ENCODE results near the gene FGR.
A peak's percentile ranks its signal among the peaks of the same experiment; 100 is the strongest.
"Not testable (repeated sequence)": the region's sequence is repeated elsewhere in the genome, so short reads cannot be mapped to it uniquely, and the experiment has no call there.

Gene FGR

GRCh38 chr1:27634985-27635367 is at the start of gene FGR:
Gene FGR, minus strand, starts transcription at chr1:27635185. Its CDS starts 11,269 bp downstream, at chr1:27623916.
- Histone ChIP-seq H2AFZ (ENCODE audit: low read depth) (0 out of 2 replicates have a peak within 1 kb of the TSS, but pooled peaks have one; percentile 6), H3K27me3 (ENCODE audit: insufficient read depth, low read depth) (no peaks in the 10 kb centered on the region), H3K4me2 (no peak within 1 kb of the TSS), H3K79me2 (ENCODE audit: insufficient read depth, low read depth) (no peaks in the 10 kb centered on the region), H3K4me1 (ENCODE audit: low read depth, poor library complexity, severe bottlenecking) (peaks cover 35% of the 10 kb centered on the region), H3K9ac (no peak within 1 kb of the TSS), H3K27ac (no peak within 1 kb of the TSS), H3K4me3 (IDR thresholded peaks at IDR 0.05; ENCODE audit: insufficient read depth, low read depth, low read length) (no peak within 1 kb of the TSS), H4K20me1 (ENCODE audit: insufficient read depth) (no peaks in the 10 kb centered on the region), H3K36me3 (ENCODE audit: insufficient read depth) (no peaks in the 10 kb centered on the region)
- TF ChIP-seq CTCF (conservative IDR thresholded peaks at IDR 0.05; ENCODE audit: low read depth, low read length) = no peak

- Histone ChIP-seq H3K36me3 (ENCODE audit: insufficient read depth) (no peaks in the 10 kb centered on the region), H3K4me1 (ENCODE audit: low read depth, poor library complexity, severe bottlenecking) (peaks cover 2% of the 10 kb centered on the region), H4K20me1 (ENCODE audit: insufficient read depth) (no peaks in the 10 kb centered on the region), H3K4me2 (no peak overlapping the region), H3K9ac (no peak overlapping the region), H3K27ac (no peak overlapping the region), H3K79me2 (ENCODE audit: insufficient read depth, low read depth) (no peaks in the 10 kb centered on the region), H3K27me3 (ENCODE audit: insufficient read depth, low read depth) (no peaks in the 10 kb centered on the region), H3K4me3 (IDR thresholded peaks at IDR 0.05; ENCODE audit: insufficient read depth, low read depth, low read length) (no peak overlapping the region), H2AFZ (ENCODE audit: low read depth) (no peak overlapping the region)
- no peak for TF ChIP-seq CTCF (conservative IDR thresholded peaks at IDR 0.05; ENCODE audit: low read depth, low read length)
Observed at GRCh38 chr1:27684176-27684575, 49.2 kb upstream of the FGR start.

DNA sequence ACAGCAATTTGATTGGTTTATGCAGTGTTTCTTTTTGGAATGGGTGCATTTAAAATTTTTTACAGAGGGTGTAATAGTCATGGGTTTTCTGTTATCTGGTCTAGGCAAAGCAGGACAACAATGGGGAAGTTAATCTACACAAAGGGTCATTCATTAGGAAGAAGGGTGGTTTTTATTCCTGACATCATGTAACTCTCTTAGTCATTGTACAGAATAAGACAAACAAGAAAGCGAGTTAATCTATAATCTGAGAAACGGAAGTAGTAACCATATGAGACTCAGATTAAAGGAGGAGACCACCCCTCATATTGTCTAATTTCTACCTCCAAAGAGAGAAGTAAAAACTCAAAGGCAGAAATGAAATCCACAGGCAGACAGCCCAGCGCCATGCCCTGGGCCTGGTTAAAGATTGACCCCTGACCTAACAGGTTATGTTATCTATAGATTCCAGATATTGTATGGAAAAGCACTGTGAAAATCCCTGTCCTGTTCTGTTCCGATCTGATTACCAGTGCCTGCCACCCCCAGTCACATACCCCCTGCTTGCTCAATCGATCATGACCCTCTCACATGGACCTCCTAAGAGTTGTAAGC is 47.5 kb upstream of the FGR start:
- Histone ChIP-seq H3K36me3 (ENCODE audit: insufficient read depth) (no peaks in the 10 kb centered on the region), H3K27me3 (ENCODE audit: insufficient read depth, low read depth) (no peaks in the 10 kb centered on the region), H3K9ac (no peak overlapping the region), H3K4me1 (ENCODE audit: low read depth, poor library complexity, severe bottlenecking) (no peaks in the 10 kb centered on the region), H3K4me2 (no peak overlapping the region), H3K4me3 (IDR thresholded peaks at IDR 0.05; ENCODE audit: insufficient read depth, low read depth, low read length) (no peak overlapping the region), H3K79me2 (ENCODE audit: insufficient read depth, low read depth) (no peaks in the 10 kb centered on the region), H2AFZ (ENCODE audit: low read depth) (no peak overlapping the region), H3K27ac (no peak overlapping the region), H4K20me1 (ENCODE audit: insufficient read depth) (no peaks in the 10 kb centered on the region)
- no peak for TF ChIP-seq CTCF (conservative IDR thresholded peaks at IDR 0.05; ENCODE audit: low read depth, low read length)

DNA sequence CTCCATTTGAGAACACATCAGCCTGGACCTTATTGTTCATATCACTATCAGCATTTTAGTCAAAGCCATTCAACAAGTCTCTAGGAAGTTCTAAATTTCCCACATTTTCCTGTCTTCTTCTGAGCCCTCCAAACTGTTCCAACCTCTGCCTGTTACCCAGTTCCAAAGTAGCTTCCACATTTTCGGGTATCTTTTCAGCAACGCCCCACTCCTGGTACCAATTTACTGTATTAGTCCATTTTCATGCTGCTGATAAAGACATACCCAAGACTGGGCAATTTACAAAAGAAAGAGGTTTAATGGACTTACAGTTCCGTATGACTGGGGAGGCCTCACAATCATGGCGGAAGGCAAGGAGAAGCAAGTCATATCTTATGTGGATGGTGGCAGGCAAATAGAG is 46.6 kb upstream of the FGR start:
- not testable (repeated sequence) for H3K4me3 ChIP-seq (IDR thresholded peaks at IDR 0.05; ENCODE audit: insufficient read depth, low read depth, low read length); H3K4me1 ChIP-seq (ENCODE audit: low read depth, poor library complexity, severe bottlenecking); H3K27ac ChIP-seq; H3K79me2 ChIP-seq (ENCODE audit: insufficient read depth, low read depth); H4K20me1 ChIP-seq (ENCODE audit: insufficient read depth); H2AFZ ChIP-seq (ENCODE audit: low read depth); H3K36me3 ChIP-seq (ENCODE audit: insufficient read depth); H3K4me2 ChIP-seq; H3K9ac ChIP-seq; H3K27me3 ChIP-seq (ENCODE audit: insufficient read depth, low read depth)

GRCh38 chr1:27680225-27680791 is 45.3 kb upstream of the FGR start:
- H3K9ac ChIP-seq; H4K20me1 ChIP-seq (ENCODE audit: insufficient read depth); H3K4me2 ChIP-seq; H3K4me1 ChIP-seq (ENCODE audit: low read depth, poor library complexity, severe bottlenecking); H3K79me2 ChIP-seq (ENCODE audit: insufficient read depth, low read depth); H2AFZ ChIP-seq (ENCODE audit: low read depth); H3K4me3 ChIP-seq (IDR thresholded peaks at IDR 0.05; ENCODE audit: insufficient read depth, low read depth, low read length); H3K27me3 ChIP-seq (ENCODE audit: insufficient read depth, low read depth); H3K36me3 ChIP-seq (ENCODE audit: insufficient read depth); H3K27ac ChIP-seq: not testable (repeated sequence)
